Embryonic facial prominence (tissue), 1 donor: ENCODE results near the gene FOXL2.
"Not testable (repeated sequence)": the region's sequence is repeated elsewhere in the genome, so short reads cannot be mapped to it uniquely, and the experiment has no call there.

Experiments
- DNase-seq: peaks from one replicate; pipeline ENCODE4 v3.0.0-alpha.2; 2016; ENCODE audit errors: extremely low spot score

Gene FOXL2

DNA sequence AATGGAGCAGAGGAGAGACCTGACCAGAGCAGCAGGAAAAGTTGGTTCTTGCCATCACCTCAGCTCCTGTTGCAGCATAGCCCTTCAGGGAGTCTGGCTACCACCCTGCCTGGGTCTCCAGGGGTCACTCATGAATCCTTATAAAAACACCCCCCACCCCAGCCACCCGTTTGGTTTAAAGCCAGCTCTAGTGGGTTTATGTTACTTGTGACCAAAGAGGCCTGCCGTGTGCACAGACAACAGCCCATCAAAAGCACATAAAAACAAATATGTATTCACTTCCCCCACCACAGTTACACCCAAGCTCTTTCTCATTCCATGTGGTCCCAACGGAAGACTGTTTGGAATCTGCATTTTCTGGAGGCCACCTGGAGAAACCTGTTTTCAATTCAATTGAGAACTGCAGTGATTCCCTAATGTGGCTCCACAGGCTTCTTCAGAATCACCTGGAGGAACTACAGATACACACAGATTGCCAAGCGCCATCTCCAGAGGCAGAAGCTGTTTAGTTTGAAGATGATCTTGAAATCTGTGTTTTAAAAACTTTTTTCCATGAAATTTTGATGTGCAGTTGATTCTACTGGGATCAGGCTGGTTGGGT is 13.8 kb downstream of the FOXL2 start:
- no peak for DNase-seq

DNA sequence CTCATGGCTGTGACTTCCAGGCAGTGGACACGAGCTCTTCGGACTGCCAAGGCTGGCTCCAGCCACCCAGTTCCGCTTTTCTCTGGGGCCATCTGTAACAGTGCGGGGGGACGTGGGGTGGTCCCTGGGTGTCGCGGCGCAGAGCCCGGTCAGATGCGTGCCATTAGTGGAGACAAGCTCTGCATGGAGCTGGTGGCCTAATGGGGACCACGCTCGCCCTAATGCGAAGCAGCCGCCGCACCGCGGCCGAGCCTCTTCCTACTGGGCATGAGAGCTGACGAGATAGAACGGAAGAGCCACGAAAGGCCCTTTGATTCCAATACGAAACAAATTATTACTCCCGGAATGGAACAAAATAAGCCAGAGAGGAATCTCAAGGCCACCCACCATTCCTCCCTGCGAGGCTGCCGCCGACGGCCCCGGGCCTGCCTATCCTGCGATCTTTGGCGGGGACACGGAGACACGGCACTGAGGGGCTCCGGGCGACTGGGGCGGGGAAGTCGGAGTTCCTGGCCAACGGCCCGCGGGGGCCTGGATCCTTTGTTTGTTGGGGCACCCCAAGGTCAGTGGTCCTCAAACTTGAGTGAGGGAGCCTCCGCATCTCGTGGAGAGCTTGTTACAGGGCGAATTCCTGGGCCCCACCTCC is 18.1 kb downstream of the FOXL2 start:
- DNase-seq, result no peak

DNA sequence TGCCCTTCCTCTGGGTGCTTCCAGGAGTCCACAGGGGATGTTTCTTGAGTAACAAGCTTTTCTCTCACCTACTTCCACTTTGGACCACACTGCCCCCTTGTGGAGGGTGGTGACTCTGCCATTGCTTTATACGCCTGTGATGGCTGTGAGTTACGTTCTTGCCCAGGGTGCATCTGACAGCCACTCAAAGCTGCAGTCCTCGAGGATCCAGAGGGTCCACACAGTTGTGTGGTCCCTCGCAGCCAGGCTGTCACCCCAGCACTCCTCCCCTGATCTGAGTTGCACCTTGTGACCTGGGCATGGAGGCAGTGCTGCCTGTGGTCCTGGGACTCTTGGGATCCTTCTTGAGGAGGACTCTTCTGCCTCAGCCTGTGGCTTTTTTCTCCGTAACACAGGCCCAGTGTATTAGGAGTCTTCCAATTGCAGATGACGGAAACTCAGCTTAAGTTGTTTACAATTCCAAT is 23.4 kb downstream of the FOXL2 start:
- no peak for DNase-seq

DNA sequence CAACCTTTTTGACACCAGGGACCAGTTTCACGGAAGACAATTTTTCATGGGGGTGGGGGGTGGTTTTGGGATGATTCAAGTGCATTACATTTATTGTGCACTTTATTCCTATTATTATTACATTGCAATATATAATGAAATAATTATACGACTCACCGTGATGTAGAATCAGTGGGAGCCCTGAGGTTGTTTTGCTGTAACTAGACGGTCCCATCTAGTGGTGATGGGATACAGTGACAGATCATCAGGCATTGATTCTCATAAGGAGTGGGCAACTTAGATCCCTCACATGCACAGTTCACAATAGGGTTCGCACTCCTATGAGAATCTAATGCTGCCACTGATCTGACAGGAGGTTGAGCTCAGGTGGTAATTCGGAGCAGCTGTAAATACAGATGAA is 24.5 kb downstream of the FOXL2 start:
- not testable (repeated sequence) for DNase-seq

DNA sequence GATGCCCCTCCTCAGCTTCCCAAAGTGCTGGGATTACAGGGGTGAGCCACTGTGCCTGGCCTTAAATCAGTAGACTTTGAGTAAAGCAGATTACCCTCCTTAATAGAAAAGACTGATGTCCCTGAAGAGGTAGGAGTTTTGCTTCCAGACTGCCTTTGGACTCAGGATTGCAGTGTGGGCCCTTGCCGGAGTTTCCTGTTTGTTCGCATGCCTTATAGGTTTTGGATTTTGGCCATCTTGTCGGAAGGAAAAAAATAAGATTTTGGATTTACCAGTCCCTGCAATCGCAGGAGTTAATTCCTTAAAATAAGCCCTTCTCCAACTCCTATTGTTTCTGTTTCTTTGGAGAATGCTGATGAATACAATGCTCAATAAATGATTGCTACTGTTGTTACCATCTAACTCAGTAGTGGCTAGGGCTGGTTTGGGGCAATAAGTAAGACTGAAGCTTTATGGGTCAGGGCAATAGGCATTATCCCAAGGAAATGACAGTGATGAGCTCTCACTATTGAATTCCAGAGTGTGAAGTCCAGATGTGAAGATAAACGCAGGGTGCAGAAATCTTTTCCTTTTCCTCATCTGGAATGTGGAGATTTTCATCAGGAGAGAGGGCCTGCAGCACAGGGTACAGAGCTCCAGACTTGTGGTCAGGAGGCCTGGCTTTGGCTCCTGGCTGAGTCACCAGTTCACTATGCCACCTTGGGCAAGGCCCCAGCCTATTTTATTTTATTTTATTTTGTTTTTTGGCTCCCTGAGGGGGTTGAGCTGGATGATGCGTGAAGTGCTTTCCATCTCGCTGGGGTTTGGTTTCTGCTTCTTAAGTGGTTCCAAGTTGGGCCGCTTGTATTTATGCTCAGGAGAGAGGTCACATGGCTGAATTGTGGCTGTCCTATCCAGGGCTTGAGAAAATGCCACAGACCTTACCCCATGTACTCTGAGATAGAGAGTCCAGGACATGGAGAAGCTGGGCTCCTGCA is 25.3 kb downstream of the FOXL2 start:
- DNase-seq, result no peak

DNA sequence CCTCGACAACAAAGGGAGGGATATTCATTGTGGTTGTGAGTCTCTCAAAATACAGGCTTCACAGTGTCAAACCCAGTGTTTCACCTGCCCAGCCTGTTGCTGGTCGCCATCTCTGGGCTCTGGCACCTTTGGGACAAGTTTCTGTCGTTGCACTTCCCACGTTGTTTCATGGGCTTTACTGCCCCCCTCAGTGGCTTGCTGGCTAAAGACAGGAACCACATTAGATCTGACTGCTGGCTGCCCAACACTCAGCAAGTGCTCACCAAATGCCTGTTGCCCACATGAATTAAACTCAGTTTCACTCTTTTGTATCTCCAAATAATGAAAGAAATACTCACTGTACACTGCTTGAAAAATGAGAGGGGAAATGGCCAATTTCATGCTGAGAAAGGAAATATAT is 27.6 kb downstream of the FOXL2 start:
- no peak for DNase-seq

DNA sequence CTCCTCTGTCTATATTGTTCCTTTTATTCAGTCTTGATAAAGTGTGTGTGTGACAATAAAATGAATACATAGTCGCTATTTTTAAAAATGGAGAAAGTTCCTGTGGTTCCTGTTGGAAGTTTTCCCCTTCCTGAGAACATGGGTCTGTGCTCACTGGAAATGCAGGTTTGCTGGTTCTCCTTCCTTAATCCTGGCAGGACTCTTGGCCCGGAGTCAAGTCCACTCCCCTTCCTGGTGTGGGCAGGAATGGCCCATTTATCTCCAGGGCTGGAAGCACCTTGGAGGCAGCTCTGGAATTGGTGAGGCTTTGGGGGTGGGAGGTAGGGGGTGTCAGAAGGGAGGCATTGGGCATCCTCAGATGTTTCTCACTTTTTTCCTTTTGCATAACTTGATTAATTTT is 30.1 kb downstream of the FOXL2 start:
- DNase-seq, result no peak

DNA sequence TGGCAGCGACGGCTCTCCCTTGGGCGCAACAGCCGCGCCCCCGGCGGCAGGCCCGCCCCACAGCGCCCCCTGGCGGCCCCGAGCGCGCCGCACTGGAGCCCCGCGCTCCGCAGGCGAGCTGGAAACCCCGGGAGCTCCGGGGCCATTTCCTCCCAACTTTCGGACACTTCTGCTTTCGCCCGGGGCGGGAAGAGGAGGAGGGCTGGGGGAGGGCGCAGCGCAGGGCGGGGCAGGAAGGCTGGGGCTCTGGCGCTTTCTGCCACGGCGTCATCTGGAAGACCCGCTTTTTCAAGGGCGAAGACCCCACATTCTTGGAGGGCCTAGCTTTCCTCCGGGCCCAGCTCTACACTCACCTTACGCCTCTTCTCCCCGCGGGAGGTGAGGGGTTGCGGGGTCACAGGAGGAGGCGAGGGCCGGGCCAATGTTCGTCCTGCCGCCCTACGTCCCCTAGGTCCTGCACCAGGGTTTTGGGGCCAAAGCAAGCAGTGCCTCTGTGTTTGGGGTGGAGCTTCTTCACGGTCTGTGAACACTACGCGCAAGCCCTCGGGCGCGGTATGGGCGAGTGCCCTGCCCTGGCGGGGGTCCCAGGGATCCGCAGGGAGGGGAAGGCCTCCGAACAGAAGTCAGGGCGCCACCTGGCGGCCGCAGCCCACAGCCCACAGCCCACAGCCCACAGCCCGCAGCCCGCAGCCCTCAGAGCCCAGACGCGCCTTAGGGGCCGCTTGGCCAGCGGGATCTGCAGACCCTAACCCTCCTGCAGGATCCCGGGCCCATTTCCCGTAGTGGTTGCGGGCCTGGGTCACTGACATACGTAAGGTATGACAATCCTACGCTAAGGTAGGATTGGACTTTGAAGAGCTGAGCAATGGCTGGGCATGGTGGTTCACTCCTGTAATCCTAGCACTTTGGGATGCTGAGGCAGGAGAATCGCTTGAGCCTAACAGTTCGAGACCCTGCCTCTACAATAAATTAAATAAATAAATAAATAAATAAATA is 31.1 kb downstream of the FOXL2 start:
- DNase-seq, result peak; percentile 67

DNA sequence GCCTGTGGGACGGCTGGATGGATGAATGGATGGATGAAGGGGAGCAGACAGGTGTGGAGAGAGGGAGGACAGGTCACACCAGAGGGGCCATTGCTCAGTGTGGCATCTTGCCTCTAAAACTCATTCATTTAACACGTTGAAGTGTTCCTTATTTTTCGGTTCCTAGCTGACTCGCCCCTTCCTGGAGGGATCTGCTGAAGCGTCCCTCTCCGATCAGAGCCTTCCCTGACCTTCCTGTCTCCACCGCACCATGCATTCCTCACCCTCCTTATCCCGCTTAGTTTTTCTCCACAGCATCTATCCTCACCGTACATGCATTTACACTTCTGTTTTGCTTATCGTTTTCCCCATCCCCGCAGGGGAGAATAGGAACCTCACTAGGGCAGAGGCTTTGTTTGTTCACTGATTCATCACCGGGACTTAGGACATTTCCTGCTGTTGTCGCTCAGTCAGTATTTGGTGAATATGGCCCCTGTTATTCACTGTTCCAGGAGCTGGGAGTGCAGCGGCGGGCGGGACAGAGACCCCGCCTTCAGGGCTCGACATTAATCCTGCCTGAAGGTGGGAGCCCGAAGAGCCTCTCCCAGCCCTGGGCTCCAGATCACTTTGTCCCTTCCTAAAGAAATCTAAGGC is 32.0 kb downstream of the FOXL2 start:
- no peak for DNase-seq

DNA sequence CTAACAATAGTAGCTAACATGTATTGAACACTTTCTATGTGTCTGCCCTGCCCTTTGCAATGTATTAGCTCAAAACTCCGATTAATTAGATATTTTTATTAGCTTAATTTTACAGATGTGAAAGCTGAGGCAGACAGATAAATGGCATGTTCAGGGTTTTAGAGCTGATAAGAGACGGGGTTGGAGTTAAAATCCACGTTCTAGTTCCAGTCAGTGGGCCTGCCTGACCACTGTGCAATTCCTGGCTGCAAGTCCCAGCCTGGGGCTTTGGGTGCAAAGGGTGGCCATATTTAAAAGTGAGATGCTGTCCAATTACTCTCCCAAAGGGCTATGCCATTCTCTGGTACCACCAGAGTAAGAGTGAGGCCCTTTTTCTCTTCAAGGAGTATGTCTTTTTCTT is 33.2 kb downstream of the FOXL2 start:
- no peak for DNase-seq

DNA sequence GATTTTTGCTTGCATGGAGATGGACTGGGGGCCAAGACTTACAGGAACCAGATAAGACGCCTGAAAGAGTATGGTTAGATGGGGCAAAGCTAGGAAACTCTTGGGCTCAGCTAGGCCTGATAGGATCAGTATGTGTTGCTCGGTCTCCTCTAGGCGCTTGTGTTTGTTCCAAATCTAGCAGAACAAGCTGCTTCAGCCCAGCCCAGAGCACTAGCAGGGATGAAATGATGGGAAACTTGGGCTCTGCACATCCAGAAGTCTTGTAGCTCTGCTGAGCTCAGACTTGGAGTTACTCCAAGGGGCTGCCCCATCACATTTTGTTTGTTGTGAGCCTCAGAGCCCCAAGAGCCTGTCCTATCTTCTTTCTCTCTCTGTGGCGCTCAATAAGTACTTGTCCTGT is 34.7 kb downstream of the FOXL2 start:
- DNase-seq, result no peak

DNA sequence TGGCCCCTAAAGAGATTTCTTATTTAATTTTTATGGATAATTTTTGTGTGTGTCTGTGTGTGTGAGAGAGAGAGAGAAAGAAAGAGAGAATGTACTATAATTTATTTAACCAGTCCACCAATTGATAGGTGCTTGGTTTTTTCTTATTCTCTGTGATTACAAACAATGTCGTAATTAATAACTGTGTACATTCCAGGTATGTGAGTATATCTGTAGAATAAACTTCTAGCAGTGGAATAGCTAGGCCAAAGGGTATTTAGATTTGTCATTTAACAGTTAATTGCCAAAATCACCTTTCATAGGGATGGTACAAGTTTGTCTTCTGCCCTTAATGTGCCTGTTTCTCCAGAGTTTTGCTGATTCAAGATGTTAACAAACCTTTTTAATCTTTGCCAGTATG is 35.3 kb downstream of the FOXL2 start:
- DNase-seq, result no peak

DNA sequence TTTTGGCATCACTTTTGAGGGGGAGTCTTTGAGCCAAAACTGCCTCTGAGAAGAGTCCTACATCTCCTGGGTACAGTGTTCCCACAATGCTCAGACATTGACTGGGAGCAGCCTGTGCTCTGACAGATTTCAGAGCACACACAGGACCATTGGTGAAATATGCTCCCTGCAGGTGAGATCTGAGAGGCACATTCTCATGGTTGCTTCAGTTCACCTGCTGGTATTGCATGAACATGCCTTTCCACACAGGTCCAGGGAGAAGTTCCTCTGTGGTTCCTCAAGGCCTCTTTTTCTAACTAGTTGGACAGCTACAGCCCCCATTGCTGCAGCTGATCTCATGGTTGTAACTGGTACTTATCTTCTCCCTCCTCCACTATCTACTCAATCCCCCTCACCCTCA is 37.0 kb downstream of the FOXL2 start:
- DNase-seq, result no peak

DNA sequence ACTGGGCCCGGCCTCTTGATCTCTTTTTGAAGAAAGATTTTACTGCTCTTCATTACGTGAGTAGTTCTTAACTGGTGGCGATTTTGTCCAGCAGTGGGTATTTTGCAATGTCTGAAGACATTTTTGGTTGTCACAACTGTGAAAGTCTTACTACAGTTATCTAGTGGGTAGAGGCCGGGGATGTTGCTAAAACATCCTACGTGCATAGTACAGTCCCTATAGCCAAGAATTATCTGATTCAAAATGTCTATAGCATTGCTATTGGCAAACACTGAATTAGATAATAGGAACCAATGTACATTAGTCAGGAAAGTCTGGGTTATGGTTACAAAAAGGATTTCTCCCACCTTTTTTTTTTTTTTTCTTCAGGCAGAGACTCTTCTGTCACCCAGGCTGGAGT is 38.1 kb downstream of the FOXL2 start:
- DNase-seq, result no peak

DNA sequence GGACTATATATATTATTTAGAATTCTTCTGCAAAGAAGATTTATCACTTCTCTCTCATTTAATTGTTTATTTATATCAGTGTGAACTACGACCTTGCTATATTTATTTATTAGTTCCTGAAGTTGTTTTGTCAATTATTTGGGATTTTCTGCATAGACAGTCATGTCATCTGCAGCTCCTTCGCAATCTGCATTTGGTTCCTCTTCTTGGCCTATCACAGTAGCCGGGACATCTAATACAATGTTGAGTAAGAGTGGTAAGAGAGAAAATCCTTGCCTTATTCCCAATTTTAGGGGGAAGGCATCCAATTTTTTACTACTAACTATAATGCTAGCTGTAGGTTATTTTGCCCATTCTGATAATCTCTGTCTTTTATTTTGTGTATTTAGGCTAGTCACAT is 39.4 kb downstream of the FOXL2 start:
- no peak for DNase-seq

DNA sequence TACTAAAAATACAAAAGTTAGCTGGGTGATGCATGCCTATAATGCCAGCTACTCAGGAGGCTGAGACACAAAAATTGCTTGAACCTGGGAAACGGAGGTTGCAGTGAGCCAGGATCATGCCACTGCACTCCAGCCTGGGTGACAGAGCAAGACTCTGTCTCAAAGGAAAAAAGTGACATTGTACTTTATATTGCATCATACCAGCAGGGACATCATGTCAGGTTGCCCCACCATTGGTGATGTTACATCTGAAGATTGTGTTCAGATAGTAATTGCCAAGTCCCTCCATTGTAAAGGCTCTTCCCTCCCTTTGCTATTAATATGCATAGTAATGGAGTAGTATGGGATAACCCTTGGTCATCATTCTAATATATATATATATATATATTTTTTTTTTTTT is 44.8 kb downstream of the FOXL2 start:
- DNase-seq, result no peak

DNA sequence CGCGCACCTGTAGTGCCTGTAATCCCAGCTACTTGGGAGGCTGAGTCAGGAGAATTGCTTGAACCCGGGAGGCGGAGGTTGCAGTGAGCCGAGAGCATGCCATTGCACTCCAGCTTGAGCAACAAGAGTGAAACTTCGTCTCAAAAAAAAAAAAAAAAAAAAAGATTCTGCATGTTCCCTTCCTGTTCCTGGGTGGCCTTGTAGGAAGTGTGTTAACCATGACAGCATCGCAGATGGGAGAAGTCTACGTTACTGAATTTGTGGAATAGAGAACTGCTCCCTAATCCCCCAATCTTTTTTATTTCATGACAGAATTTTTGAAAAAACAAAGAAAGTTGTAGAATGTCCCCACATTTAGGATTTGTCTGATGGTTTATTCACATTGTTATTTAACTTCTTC is 45.4 kb downstream of the FOXL2 start:
- no peak for DNase-seq

DNA sequence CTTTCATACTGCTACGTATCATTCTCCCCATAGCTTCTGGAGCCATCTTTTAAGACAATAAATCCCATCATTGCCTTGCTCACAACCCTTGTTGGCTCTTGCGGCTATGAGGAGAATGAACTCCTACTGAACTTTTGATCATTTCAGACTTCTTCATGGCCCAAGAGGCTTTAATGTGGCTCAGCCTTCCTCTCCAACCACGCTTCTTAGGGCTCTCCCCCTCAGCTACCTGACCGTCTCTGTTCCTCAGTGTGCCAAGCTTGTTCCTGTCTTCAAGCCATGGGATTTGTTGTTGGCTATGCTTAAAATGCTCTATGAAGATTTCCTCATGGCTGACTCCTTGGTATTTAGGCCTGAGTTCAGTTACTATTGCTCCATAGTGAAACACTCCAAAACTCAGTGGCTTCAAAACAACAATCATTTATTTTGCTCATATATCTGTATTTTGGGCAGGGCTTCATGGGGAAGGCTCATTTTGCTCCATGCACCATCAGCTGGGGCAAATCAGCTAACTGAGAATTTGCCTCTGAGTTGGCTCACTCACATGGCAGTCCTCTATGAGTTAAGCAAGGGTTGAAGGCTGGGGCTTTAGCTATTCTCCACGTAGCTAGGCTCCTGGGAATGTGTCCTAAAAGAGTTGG is 47.5 kb downstream of the FOXL2 start:
- DNase-seq, result no peak

DNA sequence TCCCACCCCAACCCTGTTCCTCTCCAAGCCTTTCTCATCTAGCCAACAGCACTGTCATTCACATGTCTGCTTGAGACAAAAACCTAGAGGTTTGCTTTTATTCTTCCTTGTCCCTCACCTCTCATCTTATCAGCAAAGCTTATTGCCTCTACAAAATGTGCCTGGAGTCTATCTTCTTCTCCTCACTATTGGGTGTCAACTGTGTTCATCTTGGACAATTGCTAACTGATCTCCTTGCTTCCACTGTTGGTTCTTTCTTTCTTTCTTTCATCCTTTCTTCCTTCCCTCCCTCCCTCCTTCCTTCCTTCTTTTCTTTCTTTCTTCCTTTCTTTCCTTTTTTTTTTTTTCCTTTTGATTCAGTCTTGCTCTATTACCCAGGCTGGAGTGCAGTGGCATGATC is 48.2 kb downstream of the FOXL2 start:
- no peak for DNase-seq

DNA sequence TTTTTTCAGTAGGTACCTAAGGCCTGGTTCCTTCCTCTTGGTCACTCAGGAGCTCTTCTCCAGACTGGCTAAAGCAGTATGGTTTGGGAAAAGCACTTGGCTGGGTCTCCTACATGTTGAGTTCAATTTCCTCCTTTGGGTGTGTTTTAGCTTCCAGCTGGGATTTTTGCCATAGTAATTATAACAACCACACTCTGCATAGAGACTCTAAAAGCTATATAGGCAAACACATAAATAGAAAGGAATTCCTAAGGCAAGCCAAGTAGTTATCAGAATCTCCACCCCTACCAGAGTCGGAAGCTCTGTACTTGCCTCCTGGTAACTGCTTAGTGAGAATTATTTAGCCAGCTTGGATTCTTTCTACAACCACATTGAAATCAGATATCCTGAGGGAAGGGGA is 48.6 kb downstream of the FOXL2 start:
- peak; percentile 29 for DNase-seq
